ENCODE results near the gene RTCB.

The RTCB gene
- total RNA-seq, result 35.2 to 41.3 (median 39.3) reads per million in 3 donors

- H3K4me3 ChIP-seq (ENCODE audit: insufficient read depth, low read depth, low read length, poor library complexity, severe bottlenecking), result peak within 1 kb of the TSS; percentile 89
- peaks cover 10% of the 10 kb centered on the region for H3K36me3 ChIP-seq (ENCODE audit: control insufficient read depth, insufficient read depth, low read length)
- peak; percentile 76 to 83 (median 82) for DNase-seq
- H3K9me3 ChIP-seq (ENCODE audit: control insufficient read depth, low read length), result no peaks in the 10 kb centered on the region
- H3K27me3 ChIP-seq (replicated peaks; ENCODE audit: control insufficient read depth, insufficient read depth, low read length, poor library complexity, severe bottlenecking), result no peaks in the 10 kb centered on the region
- peaks cover 10% of the 10 kb centered on the region for H3K4me1 ChIP-seq (ENCODE audit: control insufficient read depth, insufficient read depth, low read length, poor library complexity, severe bottlenecking)
- H3K27ac ChIP-seq (ENCODE audit: insufficient read depth, low read length, poor library complexity, severe bottlenecking), result peak within 1 kb of the TSS; percentile 83
These were observed at the start of gene RTCB for GRCh38 chr22:32411829-32412592. TSS of gene RTCB (minus strand) at chr22:32412247. CDS start at chr22:32412156, 91 bp downstream.

GRCh38 chr22:32457031-32457430 lies 45.0 kb upstream of the RTCB start:
- Histone ChIP-seq H3K27me3 (replicated peaks; ENCODE audit: control insufficient read depth, insufficient read depth, low read length, poor library complexity, severe bottlenecking) (peaks cover 3% of the 10 kb centered on the region), H3K9me3 (ENCODE audit: control insufficient read depth, low read length) (no peaks in the 10 kb centered on the region), H3K4me1 (ENCODE audit: control insufficient read depth, insufficient read depth, low read length, poor library complexity, severe bottlenecking) (no peaks in the 10 kb centered on the region), H3K27ac (ENCODE audit: insufficient read depth, low read length, poor library complexity, severe bottlenecking) (no peak overlapping the region), H3K36me3 (ENCODE audit: control insufficient read depth, insufficient read depth, low read length) (no peaks in the 10 kb centered on the region), H3K4me3 (ENCODE audit: insufficient read depth, low read depth, low read length, poor library complexity, severe bottlenecking) (no peak overlapping the region)
- no peak for DNase-seq

- Histone ChIP-seq H3K4me3 (ENCODE audit: insufficient read depth, low read depth, low read length, poor library complexity, severe bottlenecking) (no peak overlapping the region), H3K27ac (ENCODE audit: insufficient read depth, low read length, poor library complexity, severe bottlenecking) (no peak overlapping the region)
These were observed 36.9 kb upstream of the RTCB start for GRCh38 chr22:32448980-32449379.

GRCh38 chr22:32446321-32446720 lies 34.3 kb upstream of the RTCB start:
- no peak for DNase-seq
- Histone ChIP-seq H3K27ac (ENCODE audit: insufficient read depth, low read length, poor library complexity, severe bottlenecking) (no peak overlapping the region), H3K36me3 (ENCODE audit: control insufficient read depth, insufficient read depth, low read length) (no peaks in the 10 kb centered on the region), H3K9me3 (ENCODE audit: control insufficient read depth, low read length) (no peaks in the 10 kb centered on the region), H3K4me1 (ENCODE audit: control insufficient read depth, insufficient read depth, low read length, poor library complexity, severe bottlenecking) (no peaks in the 10 kb centered on the region), H3K27me3 (replicated peaks; ENCODE audit: control insufficient read depth, insufficient read depth, low read length, poor library complexity, severe bottlenecking) (no peaks in the 10 kb centered on the region), H3K4me3 (ENCODE audit: insufficient read depth, low read depth, low read length, poor library complexity, severe bottlenecking) (no peak overlapping the region)

More at GRCh38 chr22:32448980-32449379, 36.9 kb upstream of the RTCB start:
- H3K9me3 ChIP-seq (ENCODE audit: control insufficient read depth, low read length), result no peaks in the 10 kb centered on the region
- peaks cover 1% of the 10 kb centered on the region for H3K27me3 ChIP-seq (replicated peaks; ENCODE audit: control insufficient read depth, insufficient read depth, low read length, poor library complexity, severe bottlenecking)
- no peak for DNase-seq
- no peaks in the 10 kb centered on the region for H3K4me1 ChIP-seq (ENCODE audit: control insufficient read depth, insufficient read depth, low read length, poor library complexity, severe bottlenecking)
- H3K36me3 ChIP-seq (ENCODE audit: control insufficient read depth, insufficient read depth, low read length), result no peaks in the 10 kb centered on the region

- Histone ChIP-seq H3K9me3 (ENCODE audit: control insufficient read depth, low read length) (no peaks in the 10 kb centered on the region), H3K27ac (ENCODE audit: insufficient read depth, low read length, poor library complexity, severe bottlenecking) (no peak overlapping the region), H3K4me3 (ENCODE audit: insufficient read depth, low read depth, low read length, poor library complexity, severe bottlenecking) (no peak overlapping the region), H3K36me3 (ENCODE audit: control insufficient read depth, insufficient read depth, low read length) (no peaks in the 10 kb centered on the region), H3K27me3 (replicated peaks; ENCODE audit: control insufficient read depth, insufficient read depth, low read length, poor library complexity, severe bottlenecking) (no peaks in the 10 kb centered on the region), H3K4me1 (ENCODE audit: control insufficient read depth, insufficient read depth, low read length, poor library complexity, severe bottlenecking) (no peaks in the 10 kb centered on the region)
- DNase-seq, result no peak
These were observed 32.0 kb upstream of the RTCB start for GRCh38 chr22:32444068-32444467.

GRCh38 chr22:32430352-32430751 lies 18.3 kb upstream of the RTCB start:
- H3K4me1 ChIP-seq (ENCODE audit: control insufficient read depth, insufficient read depth, low read length, poor library complexity, severe bottlenecking), result no peaks in the 10 kb centered on the region
- peaks cover 9% of the 10 kb centered on the region for H3K27me3 ChIP-seq (replicated peaks; ENCODE audit: control insufficient read depth, insufficient read depth, low read length, poor library complexity, severe bottlenecking)
- DNase-seq, result no peak
- H3K9me3 ChIP-seq (ENCODE audit: control insufficient read depth, low read length), result no peaks in the 10 kb centered on the region
- no peak overlapping the region for H3K4me3 ChIP-seq (ENCODE audit: insufficient read depth, low read depth, low read length, poor library complexity, severe bottlenecking)
- H3K36me3 ChIP-seq (ENCODE audit: control insufficient read depth, insufficient read depth, low read length), result no peaks in the 10 kb centered on the region
- H3K27ac ChIP-seq (ENCODE audit: insufficient read depth, low read length, poor library complexity, severe bottlenecking), result no peak overlapping the region

- Histone ChIP-seq H3K27me3 (replicated peaks; ENCODE audit: control insufficient read depth, insufficient read depth, low read length, poor library complexity, severe bottlenecking) (peaks cover 4% of the 10 kb centered on the region), H3K9me3 (ENCODE audit: control insufficient read depth, low read length) (no peaks in the 10 kb centered on the region), H3K36me3 (ENCODE audit: control insufficient read depth, insufficient read depth, low read length) (no peaks in the 10 kb centered on the region), H3K4me3 (ENCODE audit: insufficient read depth, low read depth, low read length, poor library complexity, severe bottlenecking) (no peak overlapping the region), H3K4me1 (ENCODE audit: control insufficient read depth, insufficient read depth, low read length, poor library complexity, severe bottlenecking) (no peaks in the 10 kb centered on the region), H3K27ac (ENCODE audit: insufficient read depth, low read length, poor library complexity, severe bottlenecking) (no peak overlapping the region)
- DNase-seq, result no peak
These were observed 14.8 kb upstream of the RTCB start for GRCh38 chr22:32426881-32427280.

GRCh38 chr22:32423664-32424063 lies 11.6 kb upstream of the RTCB start:
- no peak overlapping the region for H3K4me3 ChIP-seq (ENCODE audit: insufficient read depth, low read depth, low read length, poor library complexity, severe bottlenecking)
- no peaks in the 10 kb centered on the region for H3K36me3 ChIP-seq (ENCODE audit: control insufficient read depth, insufficient read depth, low read length)
- H3K27ac ChIP-seq (ENCODE audit: insufficient read depth, low read length, poor library complexity, severe bottlenecking), result no peak overlapping the region
- H3K4me1 ChIP-seq (ENCODE audit: control insufficient read depth, insufficient read depth, low read length, poor library complexity, severe bottlenecking), result no peaks in the 10 kb centered on the region
- H3K27me3 ChIP-seq (replicated peaks; ENCODE audit: control insufficient read depth, insufficient read depth, low read length, poor library complexity, severe bottlenecking), result peaks cover 10% of the 10 kb centered on the region
- H3K9me3 ChIP-seq (ENCODE audit: control insufficient read depth, low read length), result no peaks in the 10 kb centered on the region
- no peak for DNase-seq

- H3K4me3 ChIP-seq (ENCODE audit: insufficient read depth, low read depth, low read length, poor library complexity, severe bottlenecking), result no peak overlapping the region
- no peaks in the 10 kb centered on the region for H3K36me3 ChIP-seq (ENCODE audit: control insufficient read depth, insufficient read depth, low read length)
- no peaks in the 10 kb centered on the region for H3K4me1 ChIP-seq (ENCODE audit: control insufficient read depth, insufficient read depth, low read length, poor library complexity, severe bottlenecking)
- DNase-seq, result no peak
- H3K27me3 ChIP-seq (replicated peaks; ENCODE audit: control insufficient read depth, insufficient read depth, low read length, poor library complexity, severe bottlenecking), result peaks cover 10% of the 10 kb centered on the region
- H3K9me3 ChIP-seq (ENCODE audit: control insufficient read depth, low read length), result no peaks in the 10 kb centered on the region
- H3K27ac ChIP-seq (ENCODE audit: insufficient read depth, low read length, poor library complexity, severe bottlenecking), result no peak overlapping the region
These were observed 10.0 kb upstream of the RTCB start for GRCh38 chr22:32422062-32422461.

GRCh38 chr22:32421484-32421883 lies 9.4 kb upstream of the RTCB start:
- no peaks in the 10 kb centered on the region for H3K4me1 ChIP-seq (ENCODE audit: control insufficient read depth, insufficient read depth, low read length, poor library complexity, severe bottlenecking)
- H3K9me3 ChIP-seq (ENCODE audit: control insufficient read depth, low read length), result no peaks in the 10 kb centered on the region
- no peak overlapping the region for H3K4me3 ChIP-seq (ENCODE audit: insufficient read depth, low read depth, low read length, poor library complexity, severe bottlenecking)
- H3K36me3 ChIP-seq (ENCODE audit: control insufficient read depth, insufficient read depth, low read length), result no peaks in the 10 kb centered on the region
- peaks cover 10% of the 10 kb centered on the region for H3K27me3 ChIP-seq (replicated peaks; ENCODE audit: control insufficient read depth, insufficient read depth, low read length, poor library complexity, severe bottlenecking)
- no peak overlapping the region for H3K27ac ChIP-seq (ENCODE audit: insufficient read depth, low read length, poor library complexity, severe bottlenecking)
- DNase-seq, result no peak

Measured in effector memory CD4-positive, alpha-beta T cell (primary cell).